Measurements from ENCODE around the gene DHX38. TPM values are rescaled to one million over a fixed set of nuclear protein-coding genes. Genes with fewer than 3 reads are reported as not detected.

DHX38 gene
- total RNA-seq (2022; extraction: Qiagen RNA extraction; ENCODE audit: low read depth) = 53.6 to 58.5 TPM (median 54.3 TPM) in 5 replicates

GRCh38 chr16:72093448-72094265, at the start of gene DHX38, which contains the start of gene TXNL4B:
Gene DHX38 (plus strand): TSS chr16:72093847. CDS start chr16:72096158, 2,311 bp downstream.
Gene TXNL4B (minus strand): TSS chr16:72093620. CDS start chr16:72090749, 2,871 bp downstream.

GRCh38 chr16:72054254-72054847, 39.3 kb upstream of the DHX38 start, which contains the start of gene HP:
Gene HP (plus strand): TSS chr16:72054505. CDS start chr16:72054653, 148 bp downstream.

Other genes starting within 250 kb of the DHX38 start
- 13.9 to 19.1 TPM (median 16.9 TPM) in 5 replicates for gene ATXN1L, start 247.9 kb upstream of the DHX38 start, total RNA-seq (2022; extraction: Qiagen RNA extraction; ENCODE audit: low read depth)
- gene ZNF821, start 209.7 kb upstream of the DHX38 start, total RNA-seq (2022; extraction: Qiagen RNA extraction; ENCODE audit: low read depth) = 3.0 to 5.1 TPM (median 4.3 TPM) in 5 replicates
- gene IST1, start 198.3 kb upstream of the DHX38 start, total RNA-seq (2022; extraction: Qiagen RNA extraction; ENCODE audit: low read depth) = 172 to 227 TPM (median 181 TPM) in 5 replicates
- gene PKD1L3, start 93.4 kb upstream of the DHX38 start, total RNA-seq (2022; extraction: Qiagen RNA extraction; ENCODE audit: low read depth) = not detected in 5 replicates
- 12.1 to 17.0 TPM (median 14.5 TPM) in 5 replicates for gene DHODH, start 85.1 kb upstream of the DHX38 start, total RNA-seq (2022; extraction: Qiagen RNA extraction; ENCODE audit: low read depth)
- not detected in 5 replicates for gene HP, start 39.3 kb upstream of the DHX38 start, total RNA-seq (2022; extraction: Qiagen RNA extraction; ENCODE audit: low read depth)
- gene HPR, start 30.6 kb upstream of the DHX38 start, total RNA-seq (2022; extraction: Qiagen RNA extraction; ENCODE audit: low read depth) = not detected in 5 replicates
- gene TXNL4B, start 227 bp upstream of the DHX38 start, total RNA-seq (2022; extraction: Qiagen RNA extraction; ENCODE audit: low read depth) = 21.6 to 25.5 TPM (median 22.1 TPM) in 5 replicates
- gene PMFBP1, start 78.3 kb downstream of the DHX38 start, total RNA-seq (2022; extraction: Qiagen RNA extraction; ENCODE audit: low read depth) = 0.06 to 0.29 TPM (median 0.19 TPM) in 3 of 5 replicates, not detected in the others

All from A549 treated with CpdA at 1 μM for 4 hours (cell line).